Adipocyte (in vitro differentiated cells): Measurements from ENCODE around the gene PCSK5.
"Not testable (repeated sequence)": the region's sequence is repeated elsewhere in the genome, so short reads cannot be mapped to it uniquely, and the experiment has no call there.

ENCODE experiments used
- DNase-seq: peaks from one replicate; pipeline ENCODE4 v3.0.0-alpha.2; 2015; ENCODE audit warnings: low read depth
- H3K27me3 ChIP-seq: replicated peaks from 2 replicates; pipeline ENCODE4 v1.7.0; 2013; ENCODE audit warnings: mild to moderate bottlenecking, low read length, moderate library complexity; ENCODE audit not compliant: control insufficient read depth, insufficient read depth
- H3K36me3 ChIP-seq: 2 replicates; pipeline ENCODE4 v1.7.0; 2013; ENCODE audit warnings: low read length, mild to moderate bottlenecking, moderate library complexity; ENCODE audit not compliant: control insufficient read depth, insufficient read depth, severe bottlenecking
- H3K4me1 ChIP-seq: 2 replicates; pipeline ENCODE4 v1.7.0; 2013; ENCODE audit warnings: mild to moderate bottlenecking, low read length, moderate library complexity; ENCODE audit not compliant: control insufficient read depth, insufficient read depth
- H3K4me3 ChIP-seq: 2 replicates; pipeline ENCODE4 v1.7.0; 2013; ENCODE audit warnings: mild to moderate bottlenecking, low read length, moderate library complexity
- H3K9ac ChIP-seq: 2 replicates; pipeline ENCODE4 v1.7.0; 2013; ENCODE audit warnings: mild to moderate bottlenecking, low read length, moderate library complexity
- H3K9me3 ChIP-seq: 2 replicates; pipeline ENCODE4 v1.7.0; 2013; ENCODE audit warnings: mild to moderate bottlenecking, low read length, moderate library complexity; ENCODE audit not compliant: control insufficient read depth

Gene PCSK5

GRCh38 chr9:76349865-76350264, 459.4 kb downstream of the PCSK5 start:
- Histone ChIP-seq H3K9ac (no peak overlapping the region), H3K4me1 (no peaks in the 10 kb centered on the region), H3K36me3 (no peaks in the 10 kb centered on the region), H3K27me3 (no peaks in the 10 kb centered on the region), H3K9me3 (no peaks in the 10 kb centered on the region), H3K4me3 (no peak overlapping the region)
- DNase-seq = no peak

- Histone ChIP-seq H3K4me1 (no peaks in the 10 kb centered on the region), H3K27me3 (no peaks in the 10 kb centered on the region), H3K36me3 (no peaks in the 10 kb centered on the region), H3K4me3 (no peak overlapping the region), H3K9me3 (no peaks in the 10 kb centered on the region), H3K9ac (no peak overlapping the region)
- DNase-seq = no peak
Observed at GRCh38 chr9:76351006-76351405, 460.5 kb downstream of the PCSK5 start.

- Histone ChIP-seq H3K4me1 (no peaks in the 10 kb centered on the region), H3K9me3 (no peaks in the 10 kb centered on the region), H3K27me3 (no peaks in the 10 kb centered on the region), H3K4me3 (no peak overlapping the region), H3K36me3 (no peaks in the 10 kb centered on the region), H3K9ac (no peak overlapping the region)
- DNase-seq = no peak
Observed at GRCh38 chr9:76352026-76352620, 461.6 kb downstream of the PCSK5 start.

DNA sequence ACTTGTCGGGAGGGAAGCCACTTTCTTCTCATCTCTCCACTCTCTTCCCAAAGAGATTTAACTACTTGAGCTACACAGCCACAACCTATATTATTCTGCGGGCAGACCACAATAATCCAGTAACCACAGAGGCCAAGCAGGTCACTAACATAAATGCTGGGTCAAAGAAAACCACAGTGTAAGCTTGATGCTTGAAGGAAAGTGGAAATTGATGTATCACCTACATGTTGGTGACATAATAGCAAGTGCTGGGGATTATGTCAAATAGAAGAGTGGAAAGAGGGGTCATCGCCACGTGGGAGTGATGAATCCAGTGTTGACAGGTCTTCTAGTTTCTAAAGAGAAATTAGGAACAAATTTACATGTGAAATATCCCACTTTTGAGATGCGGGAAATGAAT, 462.8 kb downstream of the PCSK5 start:
- Histone ChIP-seq H3K9me3 (no peaks in the 10 kb centered on the region), H3K4me1 (no peaks in the 10 kb centered on the region), H3K4me3 (no peak overlapping the region), H3K27me3 (no peaks in the 10 kb centered on the region), H3K9ac (no peak overlapping the region), H3K36me3 (no peaks in the 10 kb centered on the region)
- DNase-seq = no peak

DNA sequence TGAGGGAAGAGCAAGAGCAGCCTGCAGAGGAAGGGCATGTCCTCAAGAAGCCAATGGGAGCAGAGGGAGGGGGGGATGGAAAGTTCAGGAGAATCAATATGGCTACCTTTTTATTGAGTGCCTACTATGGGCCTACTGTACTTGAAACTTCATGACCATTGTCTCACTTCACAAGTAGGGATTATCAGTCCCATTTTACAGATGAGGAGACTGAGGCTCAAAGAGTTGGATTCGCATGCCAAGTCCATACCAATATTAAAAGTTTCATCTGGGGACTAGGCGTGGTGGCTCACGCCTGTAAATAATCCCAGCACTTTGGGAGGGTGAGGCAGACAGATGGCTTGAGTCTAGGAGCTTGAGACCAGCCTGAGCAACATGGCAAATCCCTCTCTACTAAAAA, 463.7 kb downstream of the PCSK5 start:
- DNase-seq = no peak
- Histone ChIP-seq H3K9me3 (no peaks in the 10 kb centered on the region), H3K4me3 (no peak overlapping the region), H3K27me3 (no peaks in the 10 kb centered on the region), H3K36me3 (no peaks in the 10 kb centered on the region), H3K4me1 (no peaks in the 10 kb centered on the region), H3K9ac (no peak overlapping the region)

DNA sequence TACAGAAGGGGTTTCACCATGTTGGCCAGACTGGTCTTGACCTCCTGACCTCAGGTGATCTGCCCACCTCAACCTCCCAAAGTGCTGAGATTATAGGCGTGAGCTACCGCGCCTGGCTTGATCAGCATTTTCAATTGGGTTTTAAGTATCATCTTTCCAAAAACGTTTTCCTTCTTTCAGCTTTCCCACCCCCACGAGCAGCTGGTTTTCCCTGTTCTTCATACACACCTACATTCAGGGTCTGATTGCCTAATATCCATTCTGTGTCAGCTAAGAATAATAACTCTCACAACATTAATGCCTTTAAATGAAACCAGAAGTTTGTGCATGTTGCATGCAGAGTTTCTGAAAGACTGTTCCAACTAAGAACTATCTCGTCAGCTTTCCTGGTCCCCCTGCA, 465.4 kb downstream of the PCSK5 start:
- no peaks in the 10 kb centered on the region for H3K4me1 ChIP-seq
- no peak overlapping the region for H3K9ac ChIP-seq
- H3K27me3 ChIP-seq = no peaks in the 10 kb centered on the region
- H3K9me3 ChIP-seq = no peaks in the 10 kb centered on the region
- H3K4me3 ChIP-seq = no peak overlapping the region
- H3K36me3 ChIP-seq = no peaks in the 10 kb centered on the region
- no peak for DNase-seq

DNA sequence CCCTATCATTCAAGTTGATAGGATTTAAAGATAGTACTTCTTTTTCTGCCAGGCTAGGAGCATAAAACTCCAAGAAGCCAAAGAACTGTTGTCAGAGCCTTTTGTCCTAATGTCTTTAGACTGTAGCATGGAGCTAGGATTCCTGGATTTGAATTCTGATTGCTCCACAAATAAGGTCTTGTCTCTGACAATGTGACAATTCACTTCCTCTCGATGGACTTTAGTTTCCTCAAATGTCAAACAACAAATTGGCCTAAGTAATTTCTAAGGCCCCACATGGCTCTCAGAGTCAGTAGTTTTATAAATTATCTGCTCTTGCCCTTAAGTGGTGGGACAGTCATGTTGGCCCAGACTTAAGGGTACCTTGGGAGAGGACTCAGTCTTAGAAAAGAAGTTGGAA, 467.1 kb downstream of the PCSK5 start:
- no peaks in the 10 kb centered on the region for H3K9me3 ChIP-seq
- no peaks in the 10 kb centered on the region for H3K4me1 ChIP-seq
- no peaks in the 10 kb centered on the region for H3K27me3 ChIP-seq
- no peak for DNase-seq
- H3K36me3 ChIP-seq = no peaks in the 10 kb centered on the region
- no peak overlapping the region for H3K4me3 ChIP-seq
- H3K9ac ChIP-seq = no peak overlapping the region

GRCh38 chr9:76358628-76359280, 468.3 kb downstream of the PCSK5 start:
- H3K36me3 ChIP-seq = no peaks in the 10 kb centered on the region
- DNase-seq = no peak
- no peak overlapping the region for H3K4me3 ChIP-seq
- H3K9me3 ChIP-seq = no peaks in the 10 kb centered on the region
- no peaks in the 10 kb centered on the region for H3K4me1 ChIP-seq
- no peak overlapping the region for H3K9ac ChIP-seq
- no peaks in the 10 kb centered on the region for H3K27me3 ChIP-seq

GRCh38 chr9:76359365-76359764, 468.9 kb downstream of the PCSK5 start:
- Histone ChIP-seq H3K9ac (no peak overlapping the region), H3K4me1 (no peaks in the 10 kb centered on the region), H3K9me3 (no peaks in the 10 kb centered on the region), H3K4me3 (no peak overlapping the region), H3K36me3 (no peaks in the 10 kb centered on the region), H3K27me3 (no peaks in the 10 kb centered on the region)
- DNase-seq = no peak

DNA sequence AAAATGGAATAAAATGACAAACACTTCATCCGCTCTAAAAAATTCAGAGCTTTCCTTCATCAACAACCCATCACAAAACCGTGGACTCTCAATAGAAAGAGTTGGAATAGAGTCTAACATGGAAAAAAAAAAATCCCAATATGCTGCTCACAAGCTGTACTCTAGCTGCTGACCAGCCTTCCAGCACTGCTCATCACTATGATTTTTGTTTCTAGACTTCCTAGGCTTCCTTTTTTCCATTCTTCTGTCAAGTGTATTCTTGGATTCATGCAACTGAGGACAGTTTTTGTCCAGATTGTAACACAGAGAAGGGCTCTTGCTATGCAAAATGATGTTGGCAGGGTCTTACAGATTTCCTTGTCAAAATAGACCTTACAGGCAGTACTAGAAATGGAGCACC, 469.3 kb downstream of the PCSK5 start:
- no peaks in the 10 kb centered on the region for H3K27me3 ChIP-seq
- H3K9ac ChIP-seq = no peak overlapping the region
- no peaks in the 10 kb centered on the region for H3K9me3 ChIP-seq
- no peak overlapping the region for H3K4me3 ChIP-seq
- DNase-seq = no peak
- H3K36me3 ChIP-seq = no peaks in the 10 kb centered on the region
- no peaks in the 10 kb centered on the region for H3K4me1 ChIP-seq

DNA sequence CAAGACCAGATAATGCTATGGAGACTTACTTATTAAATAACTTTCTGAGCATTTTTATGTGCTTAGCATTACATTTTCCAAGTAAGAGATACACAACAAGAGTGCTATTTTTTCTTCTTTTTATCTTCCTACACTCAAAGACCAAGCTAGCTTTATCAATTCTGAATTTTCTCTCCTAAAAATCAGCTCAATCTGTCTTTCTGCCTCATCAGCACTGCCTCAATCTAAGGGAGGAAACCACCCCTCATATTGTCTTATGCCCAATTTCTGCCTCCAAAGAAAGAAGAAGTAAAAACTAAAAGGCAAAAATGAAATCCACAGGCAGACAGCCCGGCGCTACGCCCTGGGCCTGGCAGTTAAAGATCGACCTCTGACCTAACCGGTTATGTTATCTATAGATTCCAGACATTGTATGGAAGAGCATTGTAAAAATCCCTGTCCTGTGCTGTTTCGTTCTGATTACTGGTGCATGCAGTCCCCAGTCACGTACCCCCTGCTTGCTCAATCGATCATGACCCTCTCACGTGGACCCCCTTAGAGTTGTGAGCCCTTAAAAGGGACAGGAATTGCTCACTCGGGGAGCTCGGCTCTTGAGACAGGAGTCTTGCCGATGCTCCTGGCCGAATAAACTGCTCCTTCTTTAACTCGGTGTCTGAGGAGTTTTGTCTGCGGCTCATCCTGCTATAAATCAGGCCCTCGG, 472.0 kb downstream of the PCSK5 start:
- H3K9me3 ChIP-seq, H3K4me1 ChIP-seq, H3K9ac ChIP-seq, H3K4me3 ChIP-seq, H3K27me3 ChIP-seq, H3K36me3 ChIP-seq, DNase-seq: not testable (repeated sequence)
